Sigmoid colon (tissue), 7 donors: ENCODE results near the gene WNK2. TPM values are rescaled to one million over a fixed set of nuclear protein-coding genes. Genes with fewer than 3 reads are reported as not detected.
"Not testable (repeated sequence)": the region's sequence is repeated elsewhere in the genome, so short reads cannot be mapped to it uniquely, and the experiment has no call there.

Experiments
- DNase-seq: peaks from one replicate; pipeline ENCODE4 v3.0.0-alpha.2; 2019
- H3K27ac ChIP-seq, 4 donors: fragments of 200-600 bp; sonication (generic); one replicate each; pipeline ENCODE4 v1.5.1; 2016 to 2019; ENCODE audit warnings: mild to moderate bottlenecking in 1 of 4
- H3K27me3 ChIP-seq, 3 donors: fragments of 200-600 bp; sonication (generic); one replicate each; pipeline ENCODE4 v1.5.1; 2019; ENCODE audit warnings: mild to moderate bottlenecking in 1 of 3
- H3K36me3 ChIP-seq, 4 donors: fragments of 200-600 bp; sonication (generic); one replicate each; pipeline ENCODE4 v1.5.1; 2016 to 2019
- H3K4me1 ChIP-seq, 4 donors: fragments of 200-600 bp; sonication (generic); one replicate each; pipeline ENCODE4 v1.5.1; 2017 to 2019
- H3K4me3 ChIP-seq, 4 donors: fragments of 200-600 bp; sonication (generic); one replicate each; pipeline ENCODE4 v1.5.1; 2017 to 2019; ENCODE audit warnings: mild to moderate bottlenecking in 2 of 4, moderate library complexity in 1 of 4
- H3K9me3 ChIP-seq, 4 donors: fragments of 200-600 bp in 3 of 4; sonication (generic) in 3 of 4; one replicate each; pipeline versions ENCODE4 v1.5.1 to v1.6.1; 2013 to 2019
- EP300 ChIP-seq, 4 donors: sonication (generic); formaldehyde crosslinking; IDR thresholded peaks; one replicate each; pipeline ENCODE4 v1.6.1; 2017; ENCODE audit warnings: antibody characterized with exemption in 4 of 4
- POLR2A ChIP-seq, 2 donors: fragments of 450-650 bp; IDR thresholded peaks; one replicate each; pipeline ENCODE4 v1.6.1; 2016; ENCODE audit warnings: antibody characterized with exemption in 2 of 2, mild to moderate bottlenecking in 2 of 2, moderate library complexity in 2 of 2
- POLR2AphosphoS5 ChIP-seq, 4 donors: sonication (generic); formaldehyde crosslinking; IDR thresholded peaks; one replicate each; pipeline ENCODE4 v1.6.1; 2017; ENCODE audit warnings: antibody characterized with exemption in 4 of 4
- WGBS, 2 donors: extraction: QIAGEN DNeasy Blood & Tissue Kit; methylation state at CpG; one replicate each; pipeline ENCODE4 v1.1.7; 2013; 5-methylcytosine and 5-hydroxymethylcytosine counted together
- intact Hi-C: fragments of 100-400 bp; cut with DNase I; formaldehyde crosslinking; loops from one replicate; pipeline ENCODE4 v1.15.1; 2023
- polyA plus RNA-seq, 3 donors: library from polyadenylated mRNA; stranded (reverse); fragments of 200-250 nt; gene quantifications; one replicate each; pipeline ENCODE4 v1.2.3, GENCODE V29; 2013
- total RNA-seq, 4 donors: library from RNA; depleted of rRNA; stranded (reverse); fragments of >200 nt; gene quantifications; one replicate each; pipeline ENCODE4 v1.1.0, GENCODE V29; 2016
- TF ChIP-seq, protein P1 (sequence below), 4 experiments: fragments of 450-650 bp in 3 of 4; fragments of 200-600 bp in 1 of 4; IDR thresholded peaks; one replicate each; pipeline ENCODE4 v1.5.1; 2016 to 2019; ENCODE audit warnings: antibody characterized with exemption in 4 of 4, mild to moderate bottlenecking in 3 of 4, moderate library complexity in 2 of 4
- donor health status: healthy with polysubstance abuse.
- donor health status: Bipolar disorder and iron deficiency.
- donor health status: healthy.

Gene WNK2
- total and polyA plus RNA-seq, 7 donors = 12.6 to 95.8 (median 20.0) TPM

DNA sequence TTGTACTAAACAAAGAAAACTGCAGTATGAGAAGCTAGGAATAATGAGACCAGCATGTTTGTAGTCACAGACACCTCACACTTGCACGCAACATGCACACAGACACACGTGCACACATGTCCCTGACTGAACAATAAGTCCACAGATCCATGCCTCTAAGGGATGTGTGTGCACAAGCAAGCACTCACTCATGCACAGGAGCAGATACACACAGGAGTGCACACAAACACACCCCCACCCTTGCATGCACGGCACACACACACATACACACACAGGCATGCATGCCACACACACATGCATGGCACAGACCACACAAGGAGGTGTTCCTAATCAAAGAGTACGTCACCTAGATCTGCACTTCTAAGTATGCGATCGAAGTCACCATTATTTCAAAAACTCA is 156.2 kb downstream of the WNK2 start:
- peaks cover 0 to 6% (median under 1%) of the 10 kb centered on the region in 4 donors for H3K9me3 ChIP-seq
- intact Hi-C loops = no loop called here
- TF ChIP-seq POLR2A (IDR thresholded peaks at IDR 0.05) (no peak), EP300 (IDR thresholded peaks at IDR 0.05) (no peak), POLR2AphosphoS5 (IDR thresholded peaks at IDR 0.05) (no peak)
- TF ChIP-seq, protein P1, sequence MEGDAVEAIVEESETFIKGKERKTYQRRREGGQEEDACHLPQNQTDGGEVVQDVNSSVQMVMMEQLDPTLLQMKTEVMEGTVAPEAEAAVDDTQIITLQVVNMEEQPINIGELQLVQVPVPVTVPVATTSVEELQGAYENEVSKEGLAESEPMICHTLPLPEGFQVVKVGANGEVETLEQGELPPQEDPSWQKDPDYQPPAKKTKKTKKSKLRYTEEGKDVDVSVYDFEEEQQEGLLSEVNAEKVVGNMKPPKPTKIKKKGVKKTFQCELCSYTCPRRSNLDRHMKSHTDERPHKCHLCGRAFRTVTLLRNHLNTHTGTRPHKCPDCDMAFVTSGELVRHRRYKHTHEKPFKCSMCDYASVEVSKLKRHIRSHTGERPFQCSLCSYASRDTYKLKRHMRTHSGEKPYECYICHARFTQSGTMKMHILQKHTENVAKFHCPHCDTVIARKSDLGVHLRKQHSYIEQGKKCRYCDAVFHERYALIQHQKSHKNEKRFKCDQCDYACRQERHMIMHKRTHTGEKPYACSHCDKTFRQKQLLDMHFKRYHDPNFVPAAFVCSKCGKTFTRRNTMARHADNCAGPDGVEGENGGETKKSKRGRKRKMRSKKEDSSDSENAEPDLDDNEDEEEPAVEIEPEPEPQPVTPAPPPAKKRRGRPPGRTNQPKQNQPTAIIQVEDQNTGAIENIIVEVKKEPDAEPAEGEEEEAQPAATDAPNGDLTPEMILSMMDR (IDR thresholded peaks at IDR 0.05) = no peak
- DNase-seq = no peak
- H3K4me1 ChIP-seq = no peaks in the 10 kb centered on the region
- no peaks in the 10 kb centered on the region for H3K36me3 ChIP-seq
- H3K4me3 ChIP-seq = no peak overlapping the region
- no peaks in the 10 kb centered on the region for H3K27me3 ChIP-seq
- no peak overlapping the region for H3K27ac ChIP-seq
- WGBS, 2 donors = 96 to 97% methylated on average over 6 of the region's 6 CpGs

DNA sequence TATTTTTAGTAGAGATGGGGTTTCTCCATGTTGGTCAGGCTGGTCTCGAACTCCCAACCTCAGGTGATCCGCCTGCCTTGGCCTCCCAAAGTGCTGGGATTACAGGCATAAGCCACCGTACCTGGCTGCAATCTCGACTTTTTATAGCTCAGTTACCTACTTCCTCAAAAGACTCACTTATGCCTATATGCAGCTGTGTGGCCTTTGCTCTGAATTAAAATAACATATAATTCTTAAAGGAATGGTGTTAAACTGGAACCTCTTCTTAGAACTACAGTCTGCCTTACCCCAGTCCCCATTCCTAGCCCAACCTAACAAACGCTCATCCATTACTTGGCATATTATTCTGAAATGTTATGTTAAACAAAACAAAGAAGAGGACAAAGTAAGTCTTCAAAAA is 157.9 kb downstream of the WNK2 start:
- H3K4me3 ChIP-seq, H3K27me3 ChIP-seq, intact Hi-C loops, H3K36me3 ChIP-seq, H3K9me3 ChIP-seq, H3K27ac ChIP-seq, DNase-seq: not testable (repeated sequence)
- peaks cover 0 to 13% (median 5%) of the 10 kb centered on the region in 4 donors for H3K4me1 ChIP-seq
- 22 to 57% methylated on average over 5 of the region's 5 CpGs for WGBS, 2 donors

DNA sequence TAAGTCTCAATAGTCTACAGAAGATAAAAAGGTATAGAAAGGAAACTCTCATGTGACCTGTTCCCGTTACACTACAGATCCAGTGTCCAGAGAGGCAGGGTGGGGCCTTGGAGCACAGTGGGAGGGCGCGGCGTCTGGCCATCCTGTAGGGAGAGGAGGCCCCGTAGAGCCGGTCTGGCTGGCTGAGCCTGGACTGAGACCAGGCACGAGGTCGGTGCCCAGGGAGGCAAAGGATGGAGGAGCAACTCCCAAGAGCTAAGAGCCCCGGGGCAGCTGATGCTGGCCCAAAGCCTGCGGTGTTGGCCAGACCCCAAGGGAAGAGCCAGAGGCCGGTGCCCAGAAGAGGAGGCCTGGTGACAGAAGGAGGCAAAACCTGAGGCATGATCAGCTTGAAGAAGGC is 158.5 kb downstream of the WNK2 start:
- H3K9me3 ChIP-seq, DNase-seq, H3K4me3 ChIP-seq, H3K27me3 ChIP-seq, intact Hi-C loops, H3K36me3 ChIP-seq: not testable (repeated sequence)
- WGBS, 2 donors = 31 to 70% methylated on average over 11 of the region's 11 CpGs
- Histone ChIP-seq H3K4me1 (peaks cover 0 to 13% (median 5%) of the 10 kb centered on the region in 4 donors), H3K27ac (peak overlapping the region in 1 of 4 donors; percentile 51)

DNA sequence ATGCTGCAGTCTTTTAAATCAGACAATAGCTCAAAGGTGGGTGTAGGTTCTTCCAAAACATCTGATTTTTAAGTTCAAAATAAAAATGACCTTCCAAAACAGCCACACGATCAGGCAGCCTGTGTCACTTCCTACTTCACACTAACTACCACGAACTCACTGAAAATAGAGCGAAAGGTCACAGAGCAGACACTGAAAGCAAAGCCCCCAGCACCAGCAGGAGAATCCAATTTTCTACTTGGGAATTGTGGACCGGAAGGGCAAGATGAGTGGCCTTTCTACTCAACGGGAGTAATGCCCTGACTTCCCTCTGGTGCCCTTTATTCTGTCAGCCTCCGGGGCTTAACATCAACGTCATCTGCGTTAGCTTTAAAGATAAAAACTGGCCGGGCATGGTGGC is 159.7 kb downstream of the WNK2 start:
- Histone ChIP-seq H3K27me3 (no peaks in the 10 kb centered on the region), H3K9me3 (peaks cover 0 to 2% (median 0%) of the 10 kb centered on the region in 4 donors), H3K4me1 (peaks cover 0 to 13% (median 5%) of the 10 kb centered on the region in 4 donors), H3K36me3 (no peaks in the 10 kb centered on the region), H3K4me3 (no peak overlapping the region), H3K27ac (no peak overlapping the region)
- no peak for TF ChIP-seq POLR2AphosphoS5 (IDR thresholded peaks at IDR 0.05)
- TF ChIP-seq, protein P1 (IDR thresholded peaks at IDR 0.05) = no peak
- no peak for DNase-seq
- 85 to 91% methylated on average over 9 of the region's 9 CpGs for WGBS, 2 donors
- intact Hi-C loops = no loop called here

DNA sequence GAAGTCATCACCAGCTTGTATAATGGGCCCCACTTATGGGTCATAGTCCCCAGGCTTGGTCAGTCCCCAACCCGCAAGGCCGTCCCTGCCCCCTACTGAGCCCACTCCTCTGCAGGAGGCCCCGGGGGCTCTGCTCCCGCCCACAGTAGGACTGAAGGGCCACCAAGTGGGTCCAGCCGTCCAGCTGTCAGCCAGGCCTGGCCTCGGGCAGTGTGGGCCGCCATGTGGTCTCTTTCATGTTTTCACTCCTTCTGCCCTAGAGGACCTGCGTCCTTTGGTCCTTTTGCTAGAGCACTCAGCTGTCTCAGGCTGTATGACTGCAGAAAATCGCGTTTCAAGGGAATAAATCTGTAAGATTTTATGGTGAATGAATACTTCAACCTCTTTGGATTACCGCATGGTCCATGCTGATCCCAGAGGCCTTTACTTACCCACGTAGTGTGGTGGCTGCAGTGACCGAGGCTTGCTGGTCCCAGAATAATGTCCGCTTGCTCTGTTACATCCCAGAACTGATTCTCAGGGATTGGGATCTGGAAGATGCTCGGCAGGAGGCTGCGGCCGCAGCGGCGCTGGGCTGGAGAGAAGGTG is 161.8 kb downstream of the WNK2 start:
- 49 to 63% methylated on average over 19 of the region's 19 CpGs for WGBS, 2 donors
- Histone ChIP-seq H3K4me3 (peak overlapping the region; percentile 18 to 63 (median 52)), H3K9me3 (no peaks in the 10 kb centered on the region), H3K4me1 (peaks cover 0 to 13% (median 5%) of the 10 kb centered on the region in 4 donors), H3K36me3 (no peaks in the 10 kb centered on the region), H3K27me3 (no peaks in the 10 kb centered on the region), H3K27ac (no peak overlapping the region)
- intact Hi-C loops = no loop called here
- no peak for DNase-seq
- TF ChIP-seq EP300 (IDR thresholded peaks at IDR 0.05) (no peak), POLR2A (IDR thresholded peaks at IDR 0.05) (no peak), POLR2AphosphoS5 (IDR thresholded peaks at IDR 0.05) (no peak)
- TF ChIP-seq, protein P1 (IDR thresholded peaks at IDR 0.05) = no peak
